GM20431 (cell line): ENCODE measurements around the gene LARP4B.

Experiments used
- in situ Hi-C: fragments of 300-500 bp; cut with MseI, MboI; formaldehyde crosslinking; loops from one replicate; pipeline ENCODE4 v1.15.0; 2020; ENCODE audit warnings: low sequenced_read_pairs; ENCODE audit not compliant: unreplicated experiment

Gene LARP4B

GRCh38 chr10:792792-793100 lies 138.8 kb downstream of the LARP4B start:
- in situ Hi-C loops: no loop called here

GRCh38 chr10:792083-792791 lies 139.3 kb downstream of the LARP4B start:
- in situ Hi-C loops: no loop called here

- in situ Hi-C loops: no loop called here
These were observed 139.9 kb downstream of the LARP4B start for GRCh38 chr10:791639-792038.

- in situ Hi-C loops: no loop called here
These were observed 140.5 kb downstream of the LARP4B start for GRCh38 chr10:790821-791551.

- in situ Hi-C loops: no loop called here
These were observed 141.4 kb downstream of the LARP4B start for GRCh38 chr10:789831-790701.

- in situ Hi-C loops: no loop called here
These were observed 142.4 kb downstream of the LARP4B start for GRCh38 chr10:788796-789748.

GRCh38 chr10:787933-788651 lies 143.4 kb downstream of the LARP4B start:
- in situ Hi-C loops: no loop called here

- in situ Hi-C loops: no loop called here
These were observed 144.7 kb downstream of the LARP4B start for GRCh38 chr10:786633-787474.

- in situ Hi-C loops: no loop called here
These were observed 145.7 kb downstream of the LARP4B start for GRCh38 chr10:785861-786214.

GRCh38 chr10:785089-785860 lies 146.2 kb downstream of the LARP4B start:
- in situ Hi-C loops: no loop called here

- in situ Hi-C loops: no loop called here
These were observed 147.0 kb downstream of the LARP4B start for GRCh38 chr10:784403-785088.

GRCh38 chr10:782751-783648 lies 148.5 kb downstream of the LARP4B start:
- in situ Hi-C loops: no loop called here

GRCh38 chr10:780536-781524 lies 150.7 kb downstream of the LARP4B start:
- in situ Hi-C loops: no loop called here

- in situ Hi-C loops: no loop called here
These were observed 152.7 kb downstream of the LARP4B start for GRCh38 chr10:778626-779330.
